ENCODE results near the gene EBI3.
"Not testable (repeated sequence)": the region's sequence is repeated elsewhere in the genome, so short reads cannot be mapped to it uniquely, and the experiment has no call there.

EBI3 gene

GRCh38 chr19:4267101-4267900 lies 38.0 kb downstream of the EBI3 start:
- Mint-ChIP-seq H3K36me3 (ENCODE audit: low read depth) (peaks cover 95% of the 10 kb centered on the region), H3K4me1 (ENCODE audit: low read depth) (peaks cover 32% of the 10 kb centered on the region), H3K27me3 (no peaks in the 10 kb centered on the region), H3K4me3 (no peak overlapping the region), H3K9me3 (no peaks in the 10 kb centered on the region), H3K27ac (peak overlapping the region; percentile 7)
- intact Hi-C loops (cut with micrococcal nuclease), result loop anchor here (1.0 kb wide), 1 partner anchor 85 kb away; no protein-coding TSS in a partner anchor

DNA sequence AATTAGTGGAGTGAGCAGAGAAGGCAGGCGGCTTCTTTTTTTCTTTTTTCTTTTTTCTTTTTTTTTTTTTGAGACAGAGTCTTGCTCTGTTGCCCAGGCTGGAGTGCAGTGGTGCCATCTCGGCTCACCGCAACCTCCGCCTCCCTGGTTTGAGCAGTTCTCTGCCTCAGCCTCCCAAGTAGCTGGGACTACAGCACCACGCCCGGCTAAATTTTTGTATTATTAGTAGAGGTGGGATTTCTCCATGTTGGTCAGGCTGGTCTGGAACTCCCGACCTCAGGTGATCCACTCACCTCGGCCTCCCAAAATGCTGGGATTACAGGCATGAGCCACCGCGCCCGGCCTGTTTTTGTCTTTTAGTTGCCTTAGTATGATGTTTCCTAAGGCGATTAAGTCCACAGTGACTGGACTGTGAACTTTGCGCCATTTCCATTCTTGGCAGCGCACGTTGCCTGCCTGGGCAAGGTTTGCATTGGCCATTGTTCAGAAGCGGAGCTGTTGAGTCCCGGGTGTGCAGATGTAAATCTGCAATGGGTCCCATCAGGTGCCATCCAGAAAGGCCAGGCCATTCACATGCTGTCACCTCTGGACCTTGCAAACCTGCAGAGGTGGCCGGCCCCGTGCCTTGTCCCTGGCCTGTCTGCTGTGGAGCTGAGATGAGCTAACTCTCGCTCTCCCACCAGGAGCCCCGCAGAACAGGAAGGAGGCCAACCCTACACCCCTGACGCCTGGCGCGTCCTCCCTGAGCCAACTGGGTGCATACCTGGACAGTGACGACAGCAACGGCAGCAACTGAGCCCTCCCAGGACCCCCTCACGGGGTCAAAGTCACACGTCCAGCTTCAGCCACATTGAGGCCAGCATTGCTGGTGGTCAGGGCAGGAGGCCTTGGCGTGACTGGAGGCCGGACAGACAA lies 38.8 kb downstream of the EBI3 start:
- H3K27me3 Mint-ChIP-seq, result no peaks in the 10 kb centered on the region
- intact Hi-C loops (cut with micrococcal nuclease), result loop anchor here (1.0 kb wide), 1 partner anchor 84 kb away; no protein-coding TSS in a partner anchor
- peaks cover 32% of the 10 kb centered on the region for H3K4me1 Mint-ChIP-seq (ENCODE audit: low read depth)
- no peak overlapping the region for H3K4me3 Mint-ChIP-seq
- no peaks in the 10 kb centered on the region for H3K9me3 Mint-ChIP-seq
- H3K27ac Mint-ChIP-seq, result peak overlapping the region; percentile 11
- peaks cover 87% of the 10 kb centered on the region for H3K36me3 Mint-ChIP-seq (ENCODE audit: low read depth)

DNA sequence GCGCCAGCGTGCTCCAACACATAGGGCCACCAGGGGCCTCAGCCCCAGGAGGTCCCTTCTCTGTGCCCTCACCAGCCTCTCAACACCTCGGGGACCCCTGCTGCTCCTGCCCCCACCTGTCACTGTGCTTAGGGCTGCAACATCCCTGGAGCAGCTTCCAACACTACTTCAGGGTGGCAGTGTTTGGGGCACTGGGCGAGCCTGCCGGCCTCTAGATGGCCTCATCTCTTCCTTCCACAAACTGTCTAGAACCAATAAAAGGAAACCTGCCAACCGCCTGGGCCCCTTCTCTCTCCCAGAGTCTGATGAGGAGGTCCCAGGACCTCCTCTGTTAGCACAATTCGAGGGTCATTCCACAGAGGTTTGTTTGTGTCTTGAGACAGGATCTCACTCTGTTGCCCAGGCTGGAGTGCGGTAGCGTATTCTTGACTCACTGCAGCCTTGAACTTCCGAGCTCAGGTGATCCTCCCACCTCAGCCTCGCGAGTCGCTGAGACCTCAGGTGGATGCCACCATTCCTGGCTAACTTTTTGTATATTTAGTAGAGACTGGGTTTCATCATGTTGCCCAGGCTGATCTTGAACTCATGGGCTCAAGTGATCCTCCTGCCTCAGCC lies 39.6 kb downstream of the EBI3 start:
- Mint-ChIP-seq H3K27ac (peak overlapping the region; percentile 11), H3K4me1 (ENCODE audit: low read depth) (peaks cover 28% of the 10 kb centered on the region), H3K4me3 (no peak overlapping the region), H3K36me3 (ENCODE audit: low read depth) (peaks cover 79% of the 10 kb centered on the region), H3K27me3 (no peaks in the 10 kb centered on the region), H3K9me3 (no peaks in the 10 kb centered on the region)
- intact Hi-C loops (cut with micrococcal nuclease), result no loop called here

DNA sequence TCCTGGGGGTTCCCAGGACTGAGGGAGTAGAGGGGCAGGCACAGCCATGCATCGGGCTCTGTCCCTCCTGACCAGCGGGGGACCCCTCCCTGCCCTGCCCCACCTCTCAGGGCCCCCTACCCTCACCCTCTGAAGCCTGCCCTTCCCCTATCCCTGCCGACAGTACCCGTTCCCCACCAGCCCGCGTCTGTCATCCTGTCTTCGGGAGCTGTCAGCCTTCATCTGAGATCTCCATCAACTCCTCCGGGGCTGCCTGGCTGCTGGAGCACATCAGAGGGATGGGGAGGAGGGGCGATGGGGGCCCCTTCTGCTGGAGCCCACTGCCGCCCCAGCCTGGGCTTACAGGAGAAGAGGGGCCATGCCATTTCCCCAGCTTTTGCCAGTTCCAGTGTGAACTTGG lies 43.6 kb downstream of the EBI3 start:
- Mint-ChIP-seq H3K9me3 (no peaks in the 10 kb centered on the region), H3K27me3 (peaks cover 18% of the 10 kb centered on the region), H3K27ac (no peak overlapping the region), H3K36me3 (ENCODE audit: low read depth) (peaks cover 40% of the 10 kb centered on the region), H3K4me1 (ENCODE audit: low read depth) (no peaks in the 10 kb centered on the region), H3K4me3 (no peak overlapping the region)
- intact Hi-C loops (cut with micrococcal nuclease), result no loop called here

DNA sequence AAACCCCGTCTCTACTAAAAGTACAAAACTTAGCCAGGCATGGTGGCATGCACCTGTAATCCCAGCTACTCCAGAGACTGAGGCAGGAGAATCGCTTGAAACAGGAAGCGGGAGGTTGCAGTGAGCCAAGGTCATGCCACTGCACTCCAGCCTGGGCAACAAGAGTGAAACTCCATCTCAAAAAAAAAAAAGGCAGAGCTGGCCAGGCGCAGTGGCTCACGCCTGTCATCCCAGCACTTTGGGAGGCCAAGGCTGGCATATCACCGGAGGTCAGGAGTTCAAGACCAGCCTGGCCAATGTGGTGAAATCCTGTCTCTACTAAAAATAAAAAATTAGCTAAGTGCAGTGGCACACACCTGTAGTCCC lies 45.0 kb downstream of the EBI3 start:
- Mint-ChIP-seq H3K36me3 (ENCODE audit: low read depth) (peaks cover 26% of the 10 kb centered on the region), H3K27me3 (peaks cover 28% of the 10 kb centered on the region)
- intact Hi-C loops (cut with micrococcal nuclease); H3K4me1 Mint-ChIP-seq (ENCODE audit: low read depth); H3K4me3 Mint-ChIP-seq; H3K9me3 Mint-ChIP-seq; H3K27ac Mint-ChIP-seq: not testable (repeated sequence)

DNA sequence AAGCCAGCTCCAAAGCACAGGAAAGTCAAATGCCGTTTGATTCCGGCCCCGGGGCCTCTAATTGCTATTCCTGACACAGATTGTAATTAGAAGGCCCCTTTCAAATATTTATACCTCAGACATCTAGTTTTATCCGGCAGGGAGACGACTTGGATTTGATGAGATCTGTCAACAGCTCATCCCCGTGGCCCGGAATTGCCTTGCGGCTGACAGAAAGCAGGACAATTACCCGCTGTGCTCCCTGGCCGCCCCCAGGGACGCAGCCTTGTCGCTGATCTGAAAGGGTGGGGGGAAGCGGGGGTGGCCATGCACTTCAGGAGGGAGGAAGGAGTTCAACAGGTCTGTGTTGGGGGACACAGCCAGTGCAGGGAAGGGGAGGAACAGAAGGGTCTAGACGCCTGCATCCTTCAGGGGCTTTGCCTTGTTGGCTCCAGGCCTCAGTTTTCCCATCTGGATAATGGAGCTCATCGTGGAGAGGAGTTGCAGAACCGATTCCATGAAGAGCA lies 47.9 kb downstream of the EBI3 start:
- Mint-ChIP-seq H3K27ac (no peak overlapping the region), H3K4me3 (no peak overlapping the region), H3K36me3 (ENCODE audit: low read depth) (no peaks in the 10 kb centered on the region), H3K9me3 (no peaks in the 10 kb centered on the region), H3K4me1 (ENCODE audit: low read depth) (peaks cover 5% of the 10 kb centered on the region), H3K27me3 (peaks cover 54% of the 10 kb centered on the region)
- intact Hi-C loops (cut with micrococcal nuclease), result no loop called here

GRCh38 chr19:4278010-4278409 lies 48.7 kb downstream of the EBI3 start:
- Mint-ChIP-seq H3K4me3 (no peak overlapping the region), H3K9me3 (no peaks in the 10 kb centered on the region), H3K36me3 (ENCODE audit: low read depth) (no peaks in the 10 kb centered on the region), H3K27ac (no peak overlapping the region), H3K27me3 (peaks cover 61% of the 10 kb centered on the region), H3K4me1 (ENCODE audit: low read depth) (peaks cover 5% of the 10 kb centered on the region)
- intact Hi-C loops (cut with micrococcal nuclease), result no loop called here

DNA sequence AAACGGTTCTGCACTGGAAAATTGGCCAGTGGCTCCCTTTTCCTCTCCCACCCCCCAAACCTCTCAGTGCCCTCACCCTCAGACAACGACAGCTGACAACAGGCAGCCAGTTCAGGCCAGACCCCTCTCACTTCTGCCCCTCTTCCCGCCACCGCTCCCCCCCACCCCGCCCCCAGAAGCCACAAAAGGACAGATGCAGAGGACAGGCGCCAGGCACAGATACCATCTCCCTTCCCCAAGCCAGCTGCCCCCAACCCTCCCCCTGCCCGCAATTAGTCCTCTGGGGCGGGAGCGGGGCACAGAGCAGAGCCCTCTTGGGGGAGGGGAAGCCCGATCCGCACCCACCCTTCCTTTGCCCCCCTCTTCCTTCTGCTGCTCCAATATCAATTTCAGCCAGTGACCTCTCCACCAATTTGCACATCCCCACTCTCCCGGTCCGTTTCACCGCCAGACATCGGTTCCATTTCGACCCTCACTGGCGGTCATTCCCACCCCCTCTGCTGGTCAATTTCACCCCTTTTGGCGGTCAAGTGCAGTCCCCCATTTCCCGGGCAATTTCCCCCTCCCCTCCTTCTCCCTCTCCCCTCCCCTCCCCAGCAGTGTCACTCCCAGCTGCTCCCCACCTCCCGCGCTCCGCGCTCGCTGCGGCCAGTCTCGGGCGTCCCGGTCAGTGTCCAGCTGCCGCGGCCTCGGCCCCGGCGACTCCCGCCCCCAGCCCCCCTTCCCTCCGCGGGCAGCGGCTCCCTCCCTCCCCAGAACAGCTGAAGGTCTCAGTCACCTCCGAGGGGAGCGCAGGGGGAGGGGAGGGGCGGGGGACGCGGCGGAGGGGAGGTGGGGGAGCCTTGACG lies 49.3 kb downstream of the EBI3 start, which contains the start of gene SHD:
Gene SHD (plus strand): TSS at position 848 of the 848 bp plus-strand sequence. CDS start 798 bp downstream, outside the sequence.
- Mint-ChIP-seq H3K4me1 (ENCODE audit: low read depth) (peaks cover 5% of the 10 kb centered on the region), H3K27ac (no peak within 1 kb of the TSS), H3K9me3 (no peaks in the 10 kb centered on the region), H3K4me3 (no peak within 1 kb of the TSS), H3K36me3 (ENCODE audit: low read depth) (no peaks in the 10 kb centered on the region), H3K27me3 (peaks cover 64% of the 10 kb centered on the region)
- intact Hi-C loops (cut with micrococcal nuclease), result no loop called here

DNA sequence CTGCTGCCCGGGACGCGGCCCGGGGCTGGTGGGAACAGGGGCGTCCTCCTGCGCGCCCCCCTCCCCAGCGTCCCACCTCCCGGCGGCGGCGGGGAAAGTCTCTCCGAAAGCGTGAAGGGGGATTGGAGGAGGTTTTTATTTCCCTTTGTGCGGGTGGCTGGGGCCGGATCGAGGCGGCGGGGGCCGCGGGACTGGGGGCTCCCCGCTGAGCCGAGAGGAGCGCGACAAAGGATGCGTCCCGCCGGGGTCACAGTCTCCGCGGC lies 49.9 kb downstream of the EBI3 start:
- Mint-ChIP-seq H3K27ac (no peak overlapping the region), H3K4me3 (no peak overlapping the region), H3K4me1 (ENCODE audit: low read depth) (peaks cover 5% of the 10 kb centered on the region)

GRCh38 chr19:4279530-4280422 lies 50.5 kb downstream of the EBI3 start:
- no peaks in the 10 kb centered on the region for H3K9me3 Mint-ChIP-seq
- no peak overlapping the region for H3K4me3 Mint-ChIP-seq
- peaks cover 72% of the 10 kb centered on the region for H3K27me3 Mint-ChIP-seq

More for the DNA sequence above, 49.9 kb downstream of the EBI3 start:
- intact Hi-C loops (cut with micrococcal nuclease), result no loop called here
- Mint-ChIP-seq H3K27me3 (peaks cover 66% of the 10 kb centered on the region), H3K9me3 (no peaks in the 10 kb centered on the region), H3K36me3 (ENCODE audit: low read depth) (no peaks in the 10 kb centered on the region)

DNA sequence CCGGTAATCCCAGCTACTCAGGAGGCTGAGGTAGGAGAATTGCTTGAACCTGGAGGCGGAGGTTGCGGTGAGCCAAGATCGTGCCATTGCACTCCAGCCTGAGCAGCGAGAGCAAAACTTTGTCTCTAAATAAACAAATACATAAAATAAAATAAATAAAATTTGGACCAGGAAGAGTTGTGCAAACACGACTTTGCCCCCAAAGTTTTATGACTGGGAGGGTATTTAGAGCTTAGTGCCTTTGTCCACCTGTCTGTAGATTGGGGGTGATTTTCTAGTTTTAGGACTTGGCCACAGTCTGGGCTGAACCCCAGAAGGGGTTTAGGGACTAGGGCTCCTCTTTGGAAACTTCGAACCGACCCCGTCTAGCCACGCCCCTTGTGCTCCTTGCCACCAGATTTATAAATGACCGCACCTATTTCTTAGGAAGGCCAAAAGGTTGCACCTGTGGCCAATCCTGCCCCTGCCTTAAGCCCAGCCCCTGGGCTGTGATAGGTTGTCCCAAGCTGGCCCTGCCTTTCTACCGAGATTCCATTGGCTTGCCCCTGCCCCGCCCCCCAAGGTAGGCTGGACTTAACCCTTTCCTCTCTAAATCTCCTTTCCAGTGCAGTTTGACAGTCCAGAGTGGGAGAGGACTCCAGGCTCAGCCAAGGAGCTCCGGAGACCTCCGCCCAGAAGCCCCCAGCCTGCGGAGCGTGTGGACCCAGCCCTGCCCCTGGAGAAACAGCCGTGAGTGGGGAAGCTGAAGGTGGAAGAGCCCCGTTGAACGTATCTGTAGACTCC lies 55.0 kb downstream of the EBI3 start:
- H3K27ac Mint-ChIP-seq, result no peak overlapping the region
- H3K4me3 Mint-ChIP-seq, result no peak overlapping the region
- no peaks in the 10 kb centered on the region for H3K9me3 Mint-ChIP-seq
- H3K4me1 Mint-ChIP-seq (ENCODE audit: low read depth), result peaks cover 21% of the 10 kb centered on the region
- peaks cover 59% of the 10 kb centered on the region for H3K27me3 Mint-ChIP-seq
- intact Hi-C loops (cut with micrococcal nuclease), result no loop called here
- H3K36me3 Mint-ChIP-seq (ENCODE audit: low read depth), result no peaks in the 10 kb centered on the region

More at GRCh38 chr19:4279530-4280422, 50.5 kb downstream of the EBI3 start:
- Mint-ChIP-seq H3K4me1 (ENCODE audit: low read depth) (peaks cover 11% of the 10 kb centered on the region), H3K36me3 (ENCODE audit: low read depth) (no peaks in the 10 kb centered on the region), H3K27ac (no peak overlapping the region)
- intact Hi-C loops (cut with micrococcal nuclease), result no loop called here

GRCh38 chr19:4284974-4285373 lies 55.7 kb downstream of the EBI3 start:
- Mint-ChIP-seq H3K36me3 (ENCODE audit: low read depth) (no peaks in the 10 kb centered on the region), H3K27me3 (peaks cover 54% of the 10 kb centered on the region), H3K4me1 (ENCODE audit: low read depth) (peaks cover 16% of the 10 kb centered on the region), H3K4me3 (no peak overlapping the region), H3K9me3 (no peaks in the 10 kb centered on the region), H3K27ac (no peak overlapping the region)
- intact Hi-C loops (cut with micrococcal nuclease), result no loop called here
